SK-N-SH (cell line): ENCODE results near the gene CIROP. TPM values are rescaled to one million over a fixed set of nuclear protein-coding genes. Genes with fewer than 3 reads are reported as not detected.

Source experiments
- CTCF ChIA-PET: fragments of 300-600, 350-600 bp; formaldehyde crosslinking; extraction: SDS; loops from one replicate; lab custom pipeline; 2021; lab: Yijun Ruan, JAX
- POLR2A ChIA-PET: fragments of 350-600 bp; sonication (Branson Sonifier 250); formaldehyde crosslinking; extraction: SDS; loops from one replicate; lab custom pipeline; 2020; ENCODE audit warnings: antibody characterized with exemption, inconsistent platforms; lab: Yijun Ruan, JAX
- DNase-seq: peaks from one replicate; pipeline ENCODE4 v3.0.0; 2012
- H2AFZ ChIP-seq: fragments of 200-600 bp; sonication (generic); 2 replicates; pipeline ENCODE4 v1.8.1; 2016; ENCODE audit warnings: antibody characterized with exemption, mild to moderate bottlenecking, low read depth
- H3F3A ChIP-seq: fragments of 200-600 bp; sonication (generic); replicated peaks from 2 replicates; pipeline ENCODE3; 2016; ENCODE audit warnings: antibody characterized with exemption, mild to moderate bottlenecking; ENCODE audit not compliant: insufficient read depth
- H3K27ac ChIP-seq, 2 experiments: fragments of 200-500 bp in 1 of 2; fragments of 200-600 bp in 1 of 2; sonication (Bioruptor generic) in 1 of 2; sonication (generic), shearing (Covaris generic) in 1 of 2; 2 replicates each; pipeline versions ENCODE4 v1.5.1 to v1.6.1; 2014 to 2016; ENCODE audit warnings: low read depth in 2 of 2, inconsistent platforms in 1 of 2, low read length in 1 of 2, mild to moderate bottlenecking in 1 of 2, mixed read lengths in 1 of 2
- H3K27me3 ChIP-seq: fragments of 200-600 bp; sonication (generic), shearing (Covaris generic); 2 replicates; pipeline ENCODE4 v1.6.1; 2016; ENCODE audit warnings: mixed run types; ENCODE audit not compliant: insufficient read depth
- H3K36me3 ChIP-seq, 2 experiments: fragments of 200-500 bp in 1 of 2; fragments of 200-600 bp in 1 of 2; sonication (Bioruptor generic) in 1 of 2; sonication (generic) in 1 of 2; replicated peaks in 1 of 2; 2 replicates each; pipeline versions ENCODE3 to v1.5.1; 2014 to 2016; ENCODE audit warnings: low read length in 1 of 2, mild to moderate bottlenecking in 1 of 2; ENCODE audit not compliant: insufficient read depth in 2 of 2, control insufficient read depth in 1 of 2
- H3K4me1 ChIP-seq, 2 experiments: fragments of 200-500 bp in 1 of 2; fragments of 200-600 bp in 1 of 2; sonication (Bioruptor generic) in 1 of 2; sonication (generic), shearing (Covaris generic) in 1 of 2; 2 replicates each; pipeline versions ENCODE4 v1.5.1 to v1.6.1; 2014 to 2016; ENCODE audit warnings: low read depth in 1 of 2, low read length in 1 of 2, mixed run types in 1 of 2; ENCODE audit not compliant: insufficient read depth in 2 of 2, control insufficient read depth in 1 of 2
- H3K4me2 ChIP-seq: fragments of 200-600 bp; sonication (generic), shearing (Covaris generic); 2 replicates; pipeline ENCODE4 v1.6.1; 2017; ENCODE audit warnings: mixed run types
- H3K4me3 ChIP-seq, 2 experiments: fragments of 200-500 bp in 1 of 2; fragments of 200-600 bp in 1 of 2; sonication (Bioruptor generic) in 1 of 2; sonication (generic), shearing (Covaris generic) in 1 of 2; 2 replicates each; pipeline versions ENCODE4 v1.5.1 to v1.8.1; 2014 to 2016; ENCODE audit warnings: low read depth in 2 of 2, inconsistent platforms in 1 of 2, low read length in 1 of 2, mild to moderate bottlenecking in 1 of 2, mixed read lengths in 1 of 2, moderate library complexity in 1 of 2
- H3K79me2 ChIP-seq: fragments of 200-600 bp; sonication (generic); 2 replicates; pipeline ENCODE4 v1.8.1; 2017; ENCODE audit warnings: mild to moderate bottlenecking; ENCODE audit not compliant: insufficient read depth
- H3K9ac ChIP-seq: fragments of 200-600 bp; sonication (generic); 2 replicates; pipeline ENCODE4 v1.6.1; 2017; ENCODE audit warnings: mixed run types
- H3K9me2 ChIP-seq: fragments of 200-600 bp; sonication (generic); 2 replicates; pipeline ENCODE4 v1.6.1; 2017; ENCODE audit warnings: mixed run types
- H3K9me3 ChIP-seq: fragments of 200-600 bp; sonication (generic); 2 replicates; pipeline ENCODE4 v1.6.1; 2017; ENCODE audit warnings: mixed run types, mild to moderate bottlenecking, moderate library complexity
- H4K20me1 ChIP-seq: fragments of 200-600 bp; sonication (generic); 2 replicates; pipeline ENCODE4 v1.6.1; 2017; ENCODE audit warnings: mild to moderate bottlenecking, mixed run types; ENCODE audit not compliant: insufficient read depth
- EZH2phosphoT487 ChIP-seq: fragments of 200-600 bp; sonication (generic); IDR thresholded peaks from 2 replicates; pipeline ENCODE4 v1.6.1; 2017; ENCODE audit warnings: low read depth, mixed run types, mild to moderate bottlenecking, antibody characterized with exemption, moderate library complexity, borderline replicate concordance
- FOXM1 ChIP-seq: IDR thresholded peaks from 2 replicates; pipeline ENCODE4 v1.4.0; 2012; ENCODE audit warnings: low read depth, mild to moderate bottlenecking
- GABPA ChIP-seq: IDR thresholded peaks from 2 replicates; pipeline ENCODE4 v1.4.0; 2012; ENCODE audit warnings: low read depth, mild to moderate bottlenecking
- JUND ChIP-seq: IDR thresholded peaks from 2 replicates; pipeline ENCODE4 v1.4.0; 2012
- NFIC ChIP-seq: IDR thresholded peaks from 2 replicates; pipeline ENCODE4 v1.4.0; 2012; ENCODE audit warnings: borderline replicate concordance
- RAD21 ChIP-seq: IDR thresholded peaks from 2 replicates; pipeline ENCODE4 v1.6.1; 2012; ENCODE audit warnings: mild to moderate bottlenecking, low read length
- SIN3A ChIP-seq: IDR thresholded peaks from 2 replicates; pipeline ENCODE4 v1.6.1; 2012; ENCODE audit warnings: low read depth, mild to moderate bottlenecking, low read length, moderate library complexity, borderline replicate concordance
- SMC3 ChIP-seq: IDR thresholded peaks from 2 replicates; pipeline ENCODE4 v1.6.1; 2012; ENCODE audit warnings: low read depth, low read length, improper control_type of control experiment
- WGBS: methylation state at CpG from one replicate; pipeline ENCODE4 v1.1.6; 2017; ENCODE audit warnings: low lambda C conversion rate; 5-methylcytosine and 5-hydroxymethylcytosine counted together
- polyA plus RNA-seq, 3 experiments: library from polyadenylated mRNA; depleted of rRNA; stranded (reverse); fragments of >200 nt; gene quantifications; 2 replicates each; pipeline ENCODE4 v1.2.3, GENCODE V29; 2012
- TF ChIP-seq, protein P1 (sequence below): IDR thresholded peaks from 2 replicates; pipeline ENCODE4 v1.4.0; 2012; ENCODE audit warnings: low read depth
- TF ChIP-seq, protein P2 (sequence below): fragments of 200-600 bp; sonication (generic); IDR thresholded peaks from 2 replicates; pipeline ENCODE4 v1.6.1; 2017; ENCODE audit warnings: antibody characterized with exemption, mild to moderate bottlenecking, moderate library complexity
- TF ChIP-seq, protein P3 (sequence below): IDR thresholded peaks from 2 replicates; pipeline ENCODE4; 2012
- TF ChIP-seq, protein P4 (sequence below): IDR thresholded peaks from 2 replicates; pipeline ENCODE4 v1.4.0; 2012; ENCODE audit warnings: low read depth, borderline replicate concordance
- TF ChIP-seq, protein P5 (sequence below): fragments of 150-350 bp; IDR thresholded peaks from 2 replicates; pipeline ENCODE4 v1.6.1; 2017; ENCODE audit warnings: antibody characterized with exemption, low read length, low read depth, borderline replicate concordance
- TF ChIP-seq, protein P6 (sequence below): IDR thresholded peaks from 2 replicates; pipeline ENCODE4 v1.6.1; 2012; ENCODE audit warnings: mild to moderate bottlenecking, low read depth, low read length, moderate library complexity

The CIROP gene
- polyA plus RNA-seq, 1 of the 3 experiments (the other 2 are of a cell fraction) = not detected

DNA sequence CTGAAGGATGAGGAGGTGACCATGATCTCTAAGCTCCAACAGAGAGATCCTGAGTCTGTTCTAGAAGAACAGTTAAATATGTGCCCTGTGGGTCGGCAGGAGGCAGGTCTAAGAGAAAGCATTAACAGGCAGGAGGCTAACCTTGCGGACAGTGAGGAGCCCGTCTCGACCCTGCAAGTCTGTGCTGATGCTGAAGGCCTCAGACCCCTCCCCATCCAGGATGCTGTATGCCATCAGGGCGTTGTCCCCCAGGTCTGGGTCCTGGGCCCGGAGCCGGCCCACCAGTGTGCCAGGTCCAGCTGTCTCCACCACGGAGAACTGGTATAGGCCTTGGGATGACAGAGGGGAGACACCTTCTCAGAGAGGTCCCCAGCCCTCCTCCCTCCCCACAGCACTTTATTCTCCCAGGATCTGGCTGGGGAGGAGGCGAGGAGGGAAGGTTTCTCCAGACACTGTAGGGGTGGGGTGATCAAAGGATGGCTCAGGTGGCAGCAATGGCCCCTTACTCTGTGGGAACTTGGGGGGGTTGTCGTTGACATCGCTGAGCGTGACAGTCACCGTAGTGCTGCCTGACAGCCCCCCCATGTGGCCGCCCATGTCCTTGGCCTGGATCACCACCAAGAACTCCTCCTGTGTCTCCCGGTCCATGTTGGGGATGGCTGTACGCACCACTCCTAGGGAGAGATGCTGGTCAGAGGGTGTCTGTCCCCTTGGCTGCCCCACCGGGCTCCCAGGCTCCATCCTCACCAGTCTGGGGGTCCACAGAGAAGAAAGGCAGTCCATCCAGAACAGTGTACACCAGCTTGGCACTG lies 50.6 kb downstream of the CIROP start:
- H3K4me3 ChIP-seq = no peak overlapping the region
- peaks cover 14 to 26% of the 10 kb centered on the region in 2 experiments; a peak in 3 of 4 replicates for H3K4me1 ChIP-seq
- H3K79me2 ChIP-seq = peaks cover 6% of the 10 kb centered on the region; the same call in 1 of the 2 replicates
- no peaks in the 10 kb centered on the region for H3K9me2 ChIP-seq
- ChIA-PET CTCF (interaction anchor here (0.6 to 33.1 kb wide), 10 partner anchors 10 to 123 kb away, joined by 3 to 1566 read pairs (median 6); partner anchors contain the start of genes AJUBA and PSMB5), POLR2A (interaction anchor here (0.7 to 2.1 kb wide), 4 partner anchors 61 to 134 kb away, joined by 3 to 6 read pairs (median 4); no protein-coding TSS in a partner anchor)
- DNase-seq = peak; percentile 65
- H3K27me3 ChIP-seq = no peaks in the 10 kb centered on the region
- H2AFZ ChIP-seq = no peak overlapping the region
- no peak overlapping the region for H3K4me2 ChIP-seq
- peaks cover 1 to 16% of the 10 kb centered on the region in 2 experiments for H3K36me3 ChIP-seq
- H4K20me1 ChIP-seq = no peaks in the 10 kb centered on the region; the same call in 1 of the 2 replicates
- no peaks in the 10 kb centered on the region for H3K9me3 ChIP-seq
- TF ChIP-seq SMC3 (peak; percentile 38; the same call in 1 of the 2 replicates), NFIC (no peak), EZH2phosphoT487 (no peak), SIN3A (no peak), JUND (no peak), RAD21 (peak; percentile 58)
- TF ChIP-seq, protein P1, sequence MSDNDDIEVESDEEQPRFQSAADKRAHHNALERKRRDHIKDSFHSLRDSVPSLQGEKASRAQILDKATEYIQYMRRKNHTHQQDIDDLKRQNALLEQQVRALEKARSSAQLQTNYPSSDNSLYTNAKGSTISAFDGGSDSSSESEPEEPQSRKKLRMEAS = no peak
- TF ChIP-seq, protein P2, sequence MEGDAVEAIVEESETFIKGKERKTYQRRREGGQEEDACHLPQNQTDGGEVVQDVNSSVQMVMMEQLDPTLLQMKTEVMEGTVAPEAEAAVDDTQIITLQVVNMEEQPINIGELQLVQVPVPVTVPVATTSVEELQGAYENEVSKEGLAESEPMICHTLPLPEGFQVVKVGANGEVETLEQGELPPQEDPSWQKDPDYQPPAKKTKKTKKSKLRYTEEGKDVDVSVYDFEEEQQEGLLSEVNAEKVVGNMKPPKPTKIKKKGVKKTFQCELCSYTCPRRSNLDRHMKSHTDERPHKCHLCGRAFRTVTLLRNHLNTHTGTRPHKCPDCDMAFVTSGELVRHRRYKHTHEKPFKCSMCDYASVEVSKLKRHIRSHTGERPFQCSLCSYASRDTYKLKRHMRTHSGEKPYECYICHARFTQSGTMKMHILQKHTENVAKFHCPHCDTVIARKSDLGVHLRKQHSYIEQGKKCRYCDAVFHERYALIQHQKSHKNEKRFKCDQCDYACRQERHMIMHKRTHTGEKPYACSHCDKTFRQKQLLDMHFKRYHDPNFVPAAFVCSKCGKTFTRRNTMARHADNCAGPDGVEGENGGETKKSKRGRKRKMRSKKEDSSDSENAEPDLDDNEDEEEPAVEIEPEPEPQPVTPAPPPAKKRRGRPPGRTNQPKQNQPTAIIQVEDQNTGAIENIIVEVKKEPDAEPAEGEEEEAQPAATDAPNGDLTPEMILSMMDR = peak; percentile 37; the same call in 1 of the 2 replicates
- WGBS = 84% methylated on average over 8 of the region's 17 CpGs
- no peak overlapping the region; a peak in 1 of 4 replicates for H3K27ac ChIP-seq
- H3K9ac ChIP-seq = no peak overlapping the region
- peaks cover 20% of the 10 kb centered on the region for H3F3A ChIP-seq

DNA sequence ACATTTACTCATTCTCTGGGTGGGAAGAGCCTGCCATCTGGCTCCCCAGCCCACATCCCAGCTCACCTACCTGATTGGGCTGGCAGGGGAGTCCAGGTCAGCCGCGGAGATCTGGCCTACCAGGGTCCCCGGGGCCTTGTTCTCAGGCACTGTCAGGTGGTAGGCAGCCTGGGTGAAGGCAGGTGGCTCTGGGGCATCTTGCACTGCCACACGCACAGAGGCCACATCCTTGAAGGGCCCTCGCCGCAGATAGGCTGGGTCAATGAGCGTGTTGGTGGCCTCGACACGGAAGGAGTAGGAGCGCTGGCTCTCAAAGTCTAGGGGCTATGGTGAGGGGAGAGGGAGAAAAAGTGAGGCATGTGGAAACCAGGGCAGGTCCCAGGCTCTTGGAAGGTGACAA lies 51.4 kb downstream of the CIROP start:
- Histone ChIP-seq H2AFZ (no peak overlapping the region), H4K20me1 (no peaks in the 10 kb centered on the region; the same call in 1 of the 2 replicates), H3K27ac (no peak overlapping the region), H3K27me3 (no peaks in the 10 kb centered on the region), H3K9ac (no peak overlapping the region), H3K79me2 (peaks cover 6% of the 10 kb centered on the region; the same call in 1 of the 2 replicates), H3K4me2 (no peak overlapping the region), H3F3A (peaks cover 13% of the 10 kb centered on the region), H3K9me3 (no peaks in the 10 kb centered on the region), H3K36me3 (peaks cover 0 to 11% of the 10 kb centered on the region in 2 experiments), H3K4me3 (no peak overlapping the region), H3K4me1 (peaks cover 14 to 26% of the 10 kb centered on the region in 2 experiments; a peak in 3 of 4 replicates), H3K9me2 (no peaks in the 10 kb centered on the region)
- DNase-seq = no peak
- POLR2A ChIA-PET = interaction anchor here (1.7 to 2.1 kb wide), 2 partner anchors 47 to 67 kb away, joined by 4 to 5 read pairs; no protein-coding TSS in a partner anchor
- TF ChIP-seq, protein P3, sequence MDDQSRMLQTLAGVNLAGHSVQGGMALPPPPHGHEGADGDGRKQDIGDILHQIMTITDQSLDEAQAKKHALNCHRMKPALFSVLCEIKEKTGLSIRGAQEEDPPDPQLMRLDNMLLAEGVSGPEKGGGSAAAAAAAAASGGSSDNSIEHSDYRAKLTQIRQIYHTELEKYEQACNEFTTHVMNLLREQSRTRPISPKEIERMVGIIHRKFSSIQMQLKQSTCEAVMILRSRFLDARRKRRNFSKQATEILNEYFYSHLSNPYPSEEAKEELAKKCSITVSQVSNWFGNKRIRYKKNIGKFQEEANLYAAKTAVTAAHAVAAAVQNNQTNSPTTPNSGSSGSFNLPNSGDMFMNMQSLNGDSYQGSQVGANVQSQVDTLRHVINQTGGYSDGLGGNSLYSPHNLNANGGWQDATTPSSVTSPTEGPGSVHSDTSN = no peak
- TF ChIP-seq, protein P4, sequence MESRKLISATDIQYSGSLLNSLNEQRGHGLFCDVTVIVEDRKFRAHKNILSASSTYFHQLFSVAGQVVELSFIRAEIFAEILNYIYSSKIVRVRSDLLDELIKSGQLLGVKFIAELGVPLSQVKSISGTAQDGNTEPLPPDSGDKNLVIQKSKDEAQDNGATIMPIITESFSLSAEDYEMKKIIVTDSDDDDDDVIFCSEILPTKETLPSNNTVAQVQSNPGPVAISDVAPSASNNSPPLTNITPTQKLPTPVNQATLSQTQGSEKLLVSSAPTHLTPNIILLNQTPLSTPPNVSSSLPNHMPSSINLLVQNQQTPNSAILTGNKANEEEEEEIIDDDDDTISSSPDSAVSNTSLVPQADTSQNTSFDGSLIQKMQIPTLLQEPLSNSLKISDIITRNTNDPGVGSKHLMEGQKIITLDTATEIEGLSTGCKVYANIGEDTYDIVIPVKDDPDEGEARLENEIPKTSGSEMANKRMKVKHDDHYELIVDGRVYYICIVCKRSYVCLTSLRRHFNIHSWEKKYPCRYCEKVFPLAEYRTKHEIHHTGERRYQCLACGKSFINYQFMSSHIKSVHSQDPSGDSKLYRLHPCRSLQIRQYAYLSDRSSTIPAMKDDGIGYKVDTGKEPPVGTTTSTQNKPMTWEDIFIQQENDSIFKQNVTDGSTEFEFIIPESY = no peak
- TF ChIP-seq FOXM1 = no peak
- TF ChIP-seq, protein P5, sequence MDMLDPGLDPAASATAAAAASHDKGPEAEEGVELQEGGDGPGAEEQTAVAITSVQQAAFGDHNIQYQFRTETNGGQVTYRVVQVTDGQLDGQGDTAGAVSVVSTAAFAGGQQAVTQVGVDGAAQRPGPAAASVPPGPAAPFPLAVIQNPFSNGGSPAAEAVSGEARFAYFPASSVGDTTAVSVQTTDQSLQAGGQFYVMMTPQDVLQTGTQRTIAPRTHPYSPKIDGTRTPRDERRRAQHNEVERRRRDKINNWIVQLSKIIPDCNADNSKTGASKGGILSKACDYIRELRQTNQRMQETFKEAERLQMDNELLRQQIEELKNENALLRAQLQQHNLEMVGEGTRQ = no peak
- TF ChIP-seq, protein P6, sequence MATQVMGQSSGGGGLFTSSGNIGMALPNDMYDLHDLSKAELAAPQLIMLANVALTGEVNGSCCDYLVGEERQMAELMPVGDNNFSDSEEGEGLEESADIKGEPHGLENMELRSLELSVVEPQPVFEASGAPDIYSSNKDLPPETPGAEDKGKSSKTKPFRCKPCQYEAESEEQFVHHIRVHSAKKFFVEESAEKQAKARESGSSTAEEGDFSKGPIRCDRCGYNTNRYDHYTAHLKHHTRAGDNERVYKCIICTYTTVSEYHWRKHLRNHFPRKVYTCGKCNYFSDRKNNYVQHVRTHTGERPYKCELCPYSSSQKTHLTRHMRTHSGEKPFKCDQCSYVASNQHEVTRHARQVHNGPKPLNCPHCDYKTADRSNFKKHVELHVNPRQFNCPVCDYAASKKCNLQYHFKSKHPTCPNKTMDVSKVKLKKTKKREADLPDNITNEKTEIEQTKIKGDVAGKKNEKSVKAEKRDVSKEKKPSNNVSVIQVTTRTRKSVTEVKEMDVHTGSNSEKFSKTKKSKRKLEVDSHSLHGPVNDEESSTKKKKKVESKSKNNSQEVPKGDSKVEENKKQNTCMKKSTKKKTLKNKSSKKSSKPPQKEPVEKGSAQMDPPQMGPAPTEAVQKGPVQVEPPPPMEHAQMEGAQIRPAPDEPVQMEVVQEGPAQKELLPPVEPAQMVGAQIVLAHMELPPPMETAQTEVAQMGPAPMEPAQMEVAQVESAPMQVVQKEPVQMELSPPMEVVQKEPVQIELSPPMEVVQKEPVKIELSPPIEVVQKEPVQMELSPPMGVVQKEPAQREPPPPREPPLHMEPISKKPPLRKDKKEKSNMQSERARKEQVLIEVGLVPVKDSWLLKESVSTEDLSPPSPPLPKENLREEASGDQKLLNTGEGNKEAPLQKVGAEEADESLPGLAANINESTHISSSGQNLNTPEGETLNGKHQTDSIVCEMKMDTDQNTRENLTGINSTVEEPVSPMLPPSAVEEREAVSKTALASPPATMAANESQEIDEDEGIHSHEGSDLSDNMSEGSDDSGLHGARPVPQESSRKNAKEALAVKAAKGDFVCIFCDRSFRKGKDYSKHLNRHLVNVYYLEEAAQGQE = no peak
- TF ChIP-seq GABPA = no peak
- 93% methylated on average over 7 of the region's 10 CpGs for WGBS
- CTCF ChIA-PET = interaction anchor here (1.1 to 33.1 kb wide), 4 partner anchors 15 to 66 kb away, joined by 6 to 1566 read pairs (median 10); partner anchors contain the start of gene AJUBA
